Left ventricle myocardium inferior (tissue), 1 donor: ENCODE data around the gene ZNF730. TPM values are rescaled to one million over a fixed set of nuclear protein-coding genes. Genes with fewer than 3 reads are reported as not detected.
"Not testable (repeated sequence)": the region's sequence is repeated elsewhere in the genome, so short reads cannot be mapped to it uniquely, and the experiment has no call there.

Experiments
- DNase-seq: peaks from one replicate; pipeline ENCODE4 v3.0.0-alpha.2; 2020
- H3K27ac ChIP-seq: fragments of 200-600 bp; replicated peaks from 2 replicates; pipeline ENCODE4 v1.8.0; 2021
- H3K27me3 ChIP-seq: fragments of 200-600 bp; 2 replicates; pipeline ENCODE4 v1.8.0; 2021; ENCODE audit warnings: low read depth
- H3K36me3 ChIP-seq: fragments of 200-600 bp; 2 replicates; pipeline ENCODE4 v1.8.0; 2021
- H3K4me1 ChIP-seq: fragments of 200-600 bp; 2 replicates; pipeline ENCODE4 v1.8.0; 2021
- H3K4me3 ChIP-seq: fragments of 200-600 bp; 2 replicates; pipeline ENCODE4 v1.8.0; 2021; ENCODE audit warnings: mild to moderate bottlenecking, moderate library complexity
- H3K9me3 ChIP-seq: fragments of 200-600 bp; replicated peaks from 2 replicates; pipeline ENCODE4 v1.8.0; 2021
- CTCF ChIP-seq: fragments of 200-600 bp; IDR thresholded peaks from 2 replicates; pipeline ENCODE4 v1.8.0; 2021; ENCODE audit warnings: antibody characterized with exemption, mild to moderate bottlenecking, borderline replicate concordance
- intact Hi-C: fragments of 100-400 bp; cut with micrococcal nuclease; formaldehyde crosslinking; loops from one replicate; pipeline ENCODE4 v1.11.0; 2022
- total RNA-seq: library from RNA; stranded (reverse); fragmentation: NEBNext Ultra II Directional; extraction: Animal tissue kit (Norgen Biotek cat#: 25700); gene quantifications from one replicate; pipeline ENCODE4 v1.2.1, GENCODE V29; 2021
- donor health status: DM: no; HTN: yes; CAD: no; lungs with severe emphysema.

The ZNF730 gene
- total RNA-seq, 1 donor from 2014 or later = 0.22 TPM

DNA sequence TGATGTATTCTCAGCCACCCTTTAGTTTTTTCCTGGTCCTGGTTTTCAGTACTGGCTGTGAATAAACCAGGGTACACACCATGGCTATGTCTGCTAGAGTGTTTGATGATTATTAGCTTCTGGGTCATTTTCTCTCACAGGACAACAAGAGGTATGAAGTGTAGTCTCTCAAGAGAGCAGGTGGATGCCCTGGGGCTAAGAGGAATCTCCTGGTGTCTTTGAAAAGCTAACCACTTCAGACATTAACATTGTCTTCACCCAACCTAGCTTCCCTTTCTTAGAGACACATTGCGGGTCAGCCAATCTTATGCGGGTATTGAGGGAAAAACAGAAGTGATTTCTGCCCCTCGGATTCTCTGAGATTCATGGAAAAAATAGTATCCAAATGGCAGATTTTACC lies 1.6 kb downstream of the ZNF730 start:
- Histone ChIP-seq H3K4me3 (no peak overlapping the region), H3K27ac (no peak overlapping the region), H3K27me3 (peaks cover 15% of the 10 kb centered on the region), H3K4me1 (peaks cover 11% of the 10 kb centered on the region), H3K9me3 (no peaks in the 10 kb centered on the region), H3K36me3 (no peaks in the 10 kb centered on the region)
- TF ChIP-seq CTCF = no peak
- DNase-seq = no peak
- intact Hi-C loops = no loop called here

GRCh38 chr19:23134211-23134610 lies 17.4 kb downstream of the ZNF730 start:
- intact Hi-C loops, H3K4me3 ChIP-seq, H3K36me3 ChIP-seq, H3K27ac ChIP-seq, DNase-seq, H3K27me3 ChIP-seq, H3K4me1 ChIP-seq: not testable (repeated sequence)
- H3K9me3 ChIP-seq = peaks cover 23% of the 10 kb centered on the region

- Histone ChIP-seq H3K4me1 (no peaks in the 10 kb centered on the region), H3K4me3 (no peak overlapping the region), H3K27ac (no peak overlapping the region), H3K27me3 (no peaks in the 10 kb centered on the region), H3K9me3 (peaks cover 98% of the 10 kb centered on the region), H3K36me3 (peaks cover 9% of the 10 kb centered on the region)
- intact Hi-C loops = no loop called here
- DNase-seq = no peak
- no peak for TF ChIP-seq CTCF
These were observed 29.0 kb downstream of the ZNF730 start for GRCh38 chr19:23145617-23146415.

DNA sequence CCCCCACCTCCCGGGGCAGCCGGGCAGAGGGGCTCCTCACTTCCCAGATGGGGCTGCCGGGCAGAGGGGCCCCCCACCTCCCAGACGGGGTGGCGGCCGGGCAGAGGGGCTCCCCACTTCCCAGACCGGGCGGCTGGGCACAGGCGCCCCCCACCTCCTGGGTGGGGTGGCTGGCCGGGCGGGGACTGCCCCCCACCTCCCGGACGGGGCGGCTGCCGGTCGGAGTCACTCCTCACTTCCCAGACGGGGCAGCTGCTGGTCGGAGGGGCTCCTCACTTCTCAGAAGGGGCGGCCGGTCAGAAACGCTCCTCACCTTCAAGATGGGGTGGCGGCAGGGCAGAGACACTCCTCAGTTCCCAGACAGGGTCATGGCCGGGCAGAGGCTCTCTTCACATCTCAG lies 43.9 kb downstream of the ZNF730 start:
- Histone ChIP-seq H3K9me3 (peaks cover 13% of the 10 kb centered on the region), H3K4me1 (no peaks in the 10 kb centered on the region), H3K27me3 (no peaks in the 10 kb centered on the region), H3K36me3 (no peaks in the 10 kb centered on the region), H3K27ac (no peak overlapping the region), H3K4me3 (no peak overlapping the region)
- intact Hi-C loops = no loop called here
- TF ChIP-seq CTCF = no peak
- DNase-seq = no peak

DNA sequence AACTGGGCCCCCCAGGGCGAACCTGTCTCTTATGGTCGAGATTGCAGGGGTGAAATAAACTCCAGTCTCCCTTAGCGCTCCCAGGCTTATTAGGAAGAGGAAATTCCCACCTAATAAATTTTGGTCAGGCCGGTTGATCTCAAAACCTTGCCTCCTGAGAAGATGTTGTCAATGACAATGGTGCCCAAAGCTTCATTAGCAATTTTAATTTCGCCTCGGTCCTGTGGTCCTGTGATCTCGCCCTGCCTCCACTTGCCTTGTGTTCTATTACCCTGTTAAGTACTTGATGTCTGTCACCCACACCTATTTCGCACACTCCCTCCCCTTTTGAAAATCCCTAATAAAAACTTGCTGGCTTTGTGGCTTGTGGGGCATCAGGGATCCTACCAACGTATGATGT lies 51.5 kb downstream of the ZNF730 start:
- DNase-seq, H3K4me3 ChIP-seq, intact Hi-C loops, H3K9me3 ChIP-seq, H3K4me1 ChIP-seq, H3K36me3 ChIP-seq, H3K27ac ChIP-seq: not testable (repeated sequence)
- peaks cover 24% of the 10 kb centered on the region for H3K27me3 ChIP-seq

DNA sequence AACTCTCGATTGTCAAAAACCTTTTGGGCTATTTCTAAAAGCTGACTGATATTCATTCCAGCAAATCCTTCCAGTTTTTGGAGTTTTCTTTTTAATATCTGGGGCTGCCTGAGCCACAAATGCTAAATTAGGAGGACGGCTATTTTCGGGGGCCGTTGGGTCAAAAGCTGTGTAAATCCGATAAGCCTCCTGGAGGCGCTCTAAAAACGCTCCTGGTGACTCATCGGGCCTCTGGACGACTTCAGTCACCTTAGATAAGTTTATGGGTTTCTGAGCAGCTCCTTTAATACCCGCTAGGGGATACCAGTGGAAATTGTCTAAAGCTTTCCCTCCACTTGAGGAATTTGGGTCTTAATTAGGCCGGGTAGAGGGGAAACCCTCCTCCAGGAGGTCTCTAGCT lies 66.4 kb downstream of the ZNF730 start:
- intact Hi-C loops = no loop called here

More for the DNA sequence above, 66.4 kb downstream of the ZNF730 start:
- TF ChIP-seq CTCF = no peak
- no peak overlapping the region for H3K27ac ChIP-seq
- H3K27me3 ChIP-seq = no peaks in the 10 kb centered on the region
- H3K4me1 ChIP-seq = no peaks in the 10 kb centered on the region
- H3K9me3 ChIP-seq = no peaks in the 10 kb centered on the region
- no peaks in the 10 kb centered on the region for H3K36me3 ChIP-seq
- H3K4me3 ChIP-seq = no peak overlapping the region
- DNase-seq = no peak
